Fibroblast of skin of scalp (primary cell): Measurements from ENCODE around the gene MRPL28.
"Not testable (repeated sequence)": the region's sequence is repeated elsewhere in the genome, so short reads cannot be mapped to it uniquely, and the experiment has no call there.

Source experiments
- DNase-seq: peaks from one replicate; pipeline ENCODE4 v3.0.0-alpha.2; 2013

MRPL28 gene

DNA sequence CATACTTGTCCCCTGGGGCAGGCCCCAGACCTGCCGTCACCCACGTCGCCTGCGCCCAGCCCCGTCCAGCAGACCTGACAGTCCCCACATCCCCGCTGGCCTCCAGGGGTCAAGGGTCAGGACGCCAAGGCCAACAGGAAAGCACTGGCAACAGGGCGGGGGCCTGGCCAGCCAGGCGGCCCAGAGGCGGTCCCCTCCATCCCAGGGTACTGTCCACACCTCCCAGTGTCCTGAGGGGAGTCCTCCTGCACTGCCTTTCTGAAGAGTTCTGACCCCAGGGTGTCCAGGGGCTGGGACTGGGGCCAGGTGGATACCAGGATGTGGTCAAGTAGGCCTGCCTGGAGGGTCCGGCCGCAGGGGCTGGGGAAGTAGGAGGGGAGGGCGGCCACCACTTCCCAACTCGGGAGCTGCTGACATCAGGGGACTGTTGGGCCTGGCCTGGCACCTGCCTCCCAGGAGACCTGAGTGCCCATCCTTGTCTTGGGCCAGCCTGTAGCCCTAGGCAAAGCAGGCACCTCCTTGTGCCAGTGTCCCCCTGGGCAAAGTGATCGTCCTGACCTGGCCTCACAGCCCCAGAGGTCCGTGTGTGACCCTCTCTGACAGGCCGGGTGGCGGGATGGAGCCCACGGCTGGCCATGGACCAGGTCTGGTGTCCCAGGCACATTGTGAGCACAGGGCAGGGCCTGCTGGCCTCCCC is 11.1 kb downstream of the MRPL28 start:
- no peak for DNase-seq

DNA sequence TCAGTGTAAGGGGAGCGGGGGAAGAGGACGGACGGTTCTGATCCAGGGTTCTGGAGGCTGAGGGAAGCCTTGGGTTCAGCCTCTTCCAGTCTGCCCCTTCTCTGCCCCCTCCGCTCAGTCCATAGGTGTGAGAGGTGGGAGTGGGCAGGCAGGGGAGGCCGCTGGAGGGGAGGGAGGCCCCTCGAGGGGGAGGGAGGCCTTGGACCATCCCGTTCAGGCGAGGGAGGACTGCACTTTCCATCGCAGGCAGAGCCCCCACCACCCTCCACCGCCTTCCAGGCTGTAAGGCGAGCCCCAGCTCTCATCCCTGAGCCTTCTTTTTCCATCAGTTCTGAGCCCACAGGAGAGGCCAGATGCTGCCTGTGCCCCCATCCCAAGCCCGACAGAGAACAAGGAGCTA is 13.6 kb downstream of the MRPL28 start:
- no peak for DNase-seq

DNA sequence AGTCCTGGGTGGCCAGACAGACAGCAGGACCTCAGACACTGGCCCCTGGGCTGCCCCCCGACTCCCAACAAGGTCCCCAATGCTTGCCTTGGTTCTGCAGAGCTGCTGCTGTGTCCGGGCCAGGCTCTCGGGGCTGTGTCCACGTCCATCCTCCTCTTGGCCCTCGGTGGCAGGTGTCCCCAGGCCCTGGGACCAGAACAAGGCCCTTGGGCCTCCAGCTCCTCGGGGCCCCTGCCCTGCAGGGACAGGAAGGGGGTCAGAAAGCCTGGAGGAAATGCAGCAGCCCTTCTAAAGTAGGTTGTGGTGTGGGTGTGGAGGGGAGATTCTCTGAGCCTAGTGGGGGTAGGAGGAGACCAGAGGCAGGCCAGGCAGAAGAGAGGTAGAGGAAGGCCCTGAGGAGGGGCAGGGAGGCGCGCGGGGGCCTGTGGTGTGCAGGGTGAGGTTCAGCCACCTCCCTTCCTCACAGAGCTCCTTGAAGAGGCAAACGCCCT is 15.3 kb downstream of the MRPL28 start:
- no peak for DNase-seq

DNA sequence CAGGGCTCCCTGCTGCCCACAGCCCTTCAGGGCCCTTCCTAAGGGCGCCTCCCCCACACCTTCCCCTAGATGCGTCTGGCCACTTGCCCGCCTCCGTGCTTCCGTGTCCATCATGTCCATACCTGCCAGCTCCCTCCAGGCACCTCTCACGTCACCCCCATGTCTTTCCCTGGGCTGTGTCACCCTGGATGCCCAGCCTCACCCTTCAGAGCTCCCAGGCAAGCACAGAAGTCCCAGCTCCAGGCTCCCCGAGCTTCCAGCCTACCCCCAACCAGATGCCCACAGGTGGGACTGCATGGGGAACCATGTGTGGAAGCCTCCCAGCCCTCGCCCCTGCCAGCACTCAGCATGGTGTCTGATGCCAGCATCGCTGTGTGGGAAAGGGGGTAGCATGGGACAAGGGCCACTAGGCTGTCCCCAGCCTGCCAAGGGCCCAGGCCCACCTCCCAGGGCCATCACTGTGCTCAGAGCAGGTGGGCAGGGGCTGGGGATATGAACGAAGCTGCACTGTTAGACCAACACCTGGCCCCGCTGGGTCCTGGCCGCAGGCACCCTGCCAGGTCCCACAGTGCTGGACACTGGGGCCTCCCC is 16.0 kb downstream of the MRPL28 start:
- no peak for DNase-seq

DNA sequence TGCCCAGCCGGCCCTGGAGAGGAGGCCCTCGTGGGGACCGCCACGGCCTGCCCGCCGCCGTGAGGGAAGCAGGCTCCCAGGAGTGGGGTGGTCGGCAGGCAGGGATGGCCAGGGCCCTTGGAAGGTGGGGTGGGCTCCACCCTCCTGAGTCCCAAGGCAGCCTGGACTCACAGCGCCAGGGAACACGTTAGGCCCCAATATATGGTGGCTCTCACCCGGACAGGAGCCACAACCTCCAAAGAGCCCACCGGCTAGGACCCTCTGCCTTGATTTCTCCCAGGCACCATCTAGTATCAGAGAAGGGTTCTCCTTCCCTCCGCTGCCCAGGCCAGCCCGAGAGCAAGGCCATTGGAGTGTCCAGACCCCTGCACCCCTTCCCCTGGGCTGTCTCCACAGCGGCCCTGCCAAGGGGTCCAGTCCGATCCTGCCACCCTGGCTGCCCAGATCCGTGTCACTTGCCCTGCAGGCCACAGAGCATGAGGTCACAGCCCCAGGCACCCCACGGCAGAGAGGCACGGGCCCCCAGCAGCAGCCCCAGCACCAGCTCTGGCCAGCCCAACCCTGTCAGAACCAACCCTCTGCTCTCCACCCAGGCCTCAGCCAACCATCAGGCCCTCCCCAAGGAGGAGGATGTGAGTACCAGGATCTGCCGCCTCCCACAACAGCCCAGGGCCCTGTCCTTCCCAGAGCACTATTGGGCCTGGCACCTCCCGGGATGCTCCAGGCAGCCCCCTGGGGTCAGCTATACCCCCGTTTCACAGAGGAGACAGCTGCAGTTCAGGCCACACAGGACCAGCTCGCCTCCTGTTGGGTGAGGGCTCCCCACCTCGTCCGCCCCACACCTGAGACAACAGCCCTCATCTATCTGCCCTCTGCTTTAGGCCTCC is 16.7 kb downstream of the MRPL28 start:
- DNase-seq, result no peak

DNA sequence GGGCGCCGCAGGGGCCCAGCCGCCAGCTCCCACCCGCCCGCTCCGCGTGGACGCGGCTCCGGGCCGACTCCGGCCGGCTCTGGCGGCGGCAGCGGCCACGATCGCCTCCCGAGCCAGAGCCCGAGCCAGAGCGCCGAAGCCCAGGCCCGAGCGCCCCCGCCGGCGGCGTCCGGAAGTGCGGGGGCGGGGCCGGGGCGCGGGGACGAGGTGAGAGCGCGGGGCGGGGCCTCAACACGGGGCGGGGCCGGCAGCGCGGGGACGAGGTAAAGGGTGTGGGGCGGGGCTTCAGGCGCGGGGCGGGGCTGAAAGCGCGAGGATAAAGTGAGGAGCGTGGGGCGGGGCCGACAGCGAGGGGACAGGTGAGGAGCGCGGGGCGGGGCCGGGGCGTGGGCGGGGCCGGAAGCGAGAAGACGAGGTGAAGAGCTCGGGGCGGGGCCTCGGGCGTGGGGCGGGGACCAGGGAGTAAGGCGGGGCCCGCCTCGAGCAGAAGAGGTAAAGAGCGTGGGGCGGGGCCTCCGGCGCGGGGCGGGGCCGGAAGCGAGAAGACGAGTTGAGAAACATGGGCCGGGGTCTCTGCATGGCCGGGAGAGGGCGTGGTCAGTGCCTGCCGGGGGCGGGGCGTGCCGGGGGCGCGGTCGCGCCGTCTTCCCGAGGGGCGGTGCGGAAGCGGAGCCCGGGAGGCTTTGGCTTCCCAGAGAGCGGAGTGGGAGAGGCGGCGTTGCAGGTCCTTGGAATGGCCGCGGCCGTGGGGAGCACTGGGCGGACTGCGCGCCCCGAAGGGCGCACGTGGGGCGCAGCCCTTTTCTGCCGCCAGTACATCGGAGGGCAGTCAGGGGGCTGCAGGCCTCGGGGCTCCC is 17.6 kb downstream of the MRPL28 start, which contains the start of gene AXIN1:
TSS of gene AXIN1 (minus strand) at position 177 of the 857 bp plus-strand sequence. CDS start 5,698 bp downstream, outside the sequence.
- DNase-seq, result peak; percentile 95

DNA sequence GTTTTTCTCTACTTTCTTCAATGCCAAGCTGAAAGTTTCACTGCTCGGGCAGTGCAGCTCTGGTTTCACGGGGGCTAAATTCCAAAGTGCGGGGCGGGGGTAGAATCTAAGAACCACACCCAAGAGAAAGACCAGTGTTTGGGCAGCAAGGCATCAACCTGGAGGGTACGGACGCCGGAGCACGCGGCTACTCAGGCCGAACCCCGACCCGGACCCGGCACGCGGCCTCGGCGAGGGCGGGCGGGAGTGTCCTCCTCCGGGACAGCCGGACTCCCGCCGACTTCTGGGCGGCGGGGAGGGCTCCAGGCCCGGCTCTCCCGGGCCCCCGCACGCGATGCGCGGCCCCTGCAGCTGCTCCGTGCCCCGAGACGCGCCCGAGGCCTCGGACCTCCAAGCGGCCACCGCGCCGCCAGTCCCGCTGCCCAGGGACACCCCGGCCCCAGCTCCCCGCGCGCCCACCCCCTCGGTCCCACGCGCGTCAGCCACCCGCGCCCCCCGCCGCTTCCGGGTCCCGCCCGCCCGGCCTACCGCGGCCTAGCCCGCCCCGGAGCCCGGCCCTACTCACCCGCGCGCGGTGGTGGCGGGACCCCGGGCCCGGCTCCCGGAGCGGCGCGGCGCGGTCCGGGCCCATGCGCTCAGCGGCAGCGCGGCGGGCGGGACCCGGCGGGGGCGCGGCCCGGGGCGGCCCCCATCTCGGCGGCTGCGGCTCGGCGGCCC is 18.4 kb downstream of the MRPL28 start:
- DNase-seq, result peak; percentile 9

DNA sequence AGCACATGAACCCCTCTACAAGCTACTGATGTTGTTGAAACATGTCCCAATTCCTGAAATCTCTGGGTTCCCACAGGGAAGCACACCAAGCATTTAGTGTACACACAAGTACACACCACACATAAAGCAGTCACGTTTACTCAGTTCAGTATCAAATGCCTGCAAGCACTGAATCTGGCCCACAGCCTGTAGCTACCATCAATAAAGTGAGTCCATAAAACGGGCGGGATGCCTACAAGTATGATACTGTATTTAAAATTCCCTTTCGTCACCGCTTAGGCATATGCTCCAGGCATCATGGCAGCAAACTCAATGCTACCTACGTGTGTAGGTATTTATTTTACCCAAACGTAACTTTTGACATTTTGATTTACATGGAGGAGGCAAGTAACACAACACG is 20.1 kb downstream of the MRPL28 start:
- no peak for DNase-seq

DNA sequence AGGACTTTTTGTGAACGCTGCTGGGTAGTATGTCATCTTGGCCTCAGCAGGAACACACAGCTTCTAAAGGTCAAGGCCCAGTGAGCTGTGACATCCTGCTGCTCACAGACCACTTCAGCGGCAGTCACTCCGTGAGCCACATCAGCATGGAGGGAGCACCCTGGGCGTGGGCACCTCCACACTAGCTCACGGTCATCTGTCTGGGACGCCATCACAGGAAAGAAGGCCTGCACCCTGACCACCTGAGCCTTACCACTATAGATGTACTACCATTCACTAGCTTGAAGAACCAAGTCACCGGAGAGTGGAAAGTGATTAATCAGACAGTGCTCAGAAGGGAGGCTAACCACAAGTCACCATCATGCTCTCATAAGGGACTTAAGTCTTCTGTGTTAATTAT is 21.1 kb downstream of the MRPL28 start:
- DNase-seq, result no peak

DNA sequence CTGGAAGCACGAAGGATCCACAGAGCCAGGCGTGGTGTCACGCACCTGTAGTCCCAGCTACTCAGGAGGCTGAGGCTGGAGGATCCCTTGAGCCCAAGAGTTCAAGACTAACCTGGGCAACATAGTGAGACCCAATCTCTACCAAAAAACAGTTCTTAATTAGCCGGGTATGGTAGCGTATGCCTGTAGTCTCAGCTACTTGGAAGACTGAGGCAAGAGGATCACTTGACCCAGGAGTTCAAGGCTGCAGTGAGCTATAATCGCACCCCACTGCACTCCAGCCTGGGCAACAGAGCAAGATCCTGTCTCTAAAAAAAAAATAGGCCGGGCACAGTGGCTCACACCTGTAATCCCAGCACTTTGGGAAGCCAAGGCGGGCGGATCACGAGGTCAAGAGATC is 21.8 kb downstream of the MRPL28 start:
- not testable (repeated sequence) for DNase-seq

DNA sequence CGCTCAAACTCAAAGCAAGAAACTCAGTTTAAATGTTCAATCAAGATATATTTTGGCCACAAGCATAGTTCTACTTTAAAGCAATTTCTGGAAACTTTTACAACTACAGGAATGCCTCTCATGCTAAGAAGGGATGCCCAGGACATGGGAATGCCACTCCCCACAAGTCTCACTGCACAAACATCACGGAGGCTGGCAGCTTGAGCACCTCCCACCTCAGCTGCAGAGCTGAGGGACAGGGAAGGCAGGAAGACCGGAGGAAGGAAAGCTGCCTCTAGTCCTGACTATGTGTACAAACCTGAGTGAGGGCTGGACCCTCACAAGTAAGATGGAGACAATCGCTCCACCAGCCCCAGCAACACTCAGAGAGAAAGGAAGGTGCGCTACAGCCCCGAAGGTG is 23.1 kb downstream of the MRPL28 start:
- no peak for DNase-seq

DNA sequence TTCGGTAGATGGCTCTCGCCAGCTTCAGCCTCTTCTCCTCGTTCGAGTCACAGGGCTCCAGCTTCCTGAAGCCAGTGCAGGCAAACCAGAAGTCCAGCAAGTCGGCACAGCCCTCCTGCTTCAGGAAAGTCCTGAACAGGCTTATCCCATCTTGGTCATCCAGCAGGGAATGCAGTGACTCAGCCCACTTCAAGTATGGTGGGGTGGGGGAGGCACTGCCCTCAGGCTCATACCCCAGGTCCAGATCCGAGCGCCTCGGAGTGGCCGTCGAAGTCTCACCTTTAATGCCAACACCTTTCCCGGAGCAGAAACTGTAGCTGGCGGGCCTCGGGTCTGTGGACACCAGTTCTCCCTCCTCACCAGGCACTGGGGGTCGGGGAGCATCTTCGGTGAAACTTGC is 23.8 kb downstream of the MRPL28 start:
- DNase-seq, result no peak

DNA sequence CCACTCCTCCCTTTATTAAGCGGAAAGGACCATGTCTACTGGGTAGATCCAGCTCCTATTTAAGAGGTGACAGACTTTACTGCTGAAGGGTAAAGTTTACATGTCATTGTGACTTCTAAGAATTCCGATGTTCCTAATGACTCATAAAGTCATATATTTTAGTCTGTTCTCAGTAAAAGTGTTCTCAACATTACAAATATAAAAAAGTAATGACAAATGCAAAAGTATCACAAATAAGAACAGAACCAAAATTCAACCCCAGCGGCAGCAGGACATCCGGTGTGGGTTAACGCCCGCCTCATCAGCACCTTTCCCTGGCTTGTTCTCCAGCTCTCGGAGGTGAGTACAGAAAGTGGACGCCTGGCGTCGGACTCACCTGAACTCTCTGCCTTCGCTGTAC is 24.6 kb downstream of the MRPL28 start:
- no peak for DNase-seq

DNA sequence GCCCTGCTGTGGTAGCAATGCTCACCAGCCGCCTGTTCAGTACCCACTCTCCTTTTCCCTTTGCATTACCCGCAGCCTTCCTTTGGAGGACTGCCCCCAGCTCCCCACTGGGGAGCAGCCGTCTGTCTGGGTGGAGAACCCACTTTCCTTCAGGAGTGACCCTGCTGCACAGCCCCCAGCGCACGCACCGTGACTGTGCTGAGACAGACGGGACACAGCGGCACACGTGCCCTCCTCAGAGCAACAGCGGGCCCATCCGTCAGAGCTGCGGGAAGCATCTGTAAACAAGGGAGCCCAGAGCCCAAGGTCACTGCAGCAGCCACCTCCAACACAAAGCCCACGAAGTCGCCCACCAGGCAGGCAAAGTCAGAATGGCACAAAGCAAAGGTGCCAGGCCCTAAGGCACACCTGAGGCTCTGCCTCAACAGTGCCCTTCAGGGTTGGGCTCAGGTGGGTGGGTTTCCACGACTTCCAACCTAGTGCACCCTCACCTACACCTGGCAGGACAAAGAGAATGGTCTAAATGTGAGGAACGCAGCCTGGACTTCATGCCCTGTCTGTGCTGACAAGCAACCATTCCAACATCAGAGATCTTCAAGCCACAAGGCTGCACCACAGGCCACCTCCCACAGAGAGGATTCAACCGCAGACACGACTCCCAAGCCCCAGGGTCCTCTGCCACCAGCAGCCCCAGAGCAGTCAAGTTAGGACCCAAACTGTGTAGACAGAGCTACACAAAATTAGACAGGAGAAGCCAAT is 27.7 kb downstream of the MRPL28 start:
- DNase-seq, result no peak

DNA sequence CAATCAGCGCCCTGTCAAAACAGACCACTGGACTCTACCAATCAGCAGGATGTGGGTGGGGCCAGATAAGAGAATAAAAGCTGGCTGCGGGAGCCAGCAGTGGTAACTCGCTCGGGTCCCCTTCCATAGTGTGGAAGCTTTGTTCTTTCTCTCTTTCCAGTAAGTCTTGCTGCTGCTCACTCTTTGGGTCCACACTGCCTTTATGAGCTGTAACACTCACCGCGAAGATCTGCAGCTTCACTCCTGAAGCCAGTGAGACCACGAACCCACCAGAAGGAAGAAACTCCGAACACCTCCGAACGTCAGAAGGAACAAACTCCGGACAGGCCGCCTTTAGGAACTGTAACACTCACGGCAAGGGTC is 28.4 kb downstream of the MRPL28 start:
- not testable (repeated sequence) for DNase-seq

DNA sequence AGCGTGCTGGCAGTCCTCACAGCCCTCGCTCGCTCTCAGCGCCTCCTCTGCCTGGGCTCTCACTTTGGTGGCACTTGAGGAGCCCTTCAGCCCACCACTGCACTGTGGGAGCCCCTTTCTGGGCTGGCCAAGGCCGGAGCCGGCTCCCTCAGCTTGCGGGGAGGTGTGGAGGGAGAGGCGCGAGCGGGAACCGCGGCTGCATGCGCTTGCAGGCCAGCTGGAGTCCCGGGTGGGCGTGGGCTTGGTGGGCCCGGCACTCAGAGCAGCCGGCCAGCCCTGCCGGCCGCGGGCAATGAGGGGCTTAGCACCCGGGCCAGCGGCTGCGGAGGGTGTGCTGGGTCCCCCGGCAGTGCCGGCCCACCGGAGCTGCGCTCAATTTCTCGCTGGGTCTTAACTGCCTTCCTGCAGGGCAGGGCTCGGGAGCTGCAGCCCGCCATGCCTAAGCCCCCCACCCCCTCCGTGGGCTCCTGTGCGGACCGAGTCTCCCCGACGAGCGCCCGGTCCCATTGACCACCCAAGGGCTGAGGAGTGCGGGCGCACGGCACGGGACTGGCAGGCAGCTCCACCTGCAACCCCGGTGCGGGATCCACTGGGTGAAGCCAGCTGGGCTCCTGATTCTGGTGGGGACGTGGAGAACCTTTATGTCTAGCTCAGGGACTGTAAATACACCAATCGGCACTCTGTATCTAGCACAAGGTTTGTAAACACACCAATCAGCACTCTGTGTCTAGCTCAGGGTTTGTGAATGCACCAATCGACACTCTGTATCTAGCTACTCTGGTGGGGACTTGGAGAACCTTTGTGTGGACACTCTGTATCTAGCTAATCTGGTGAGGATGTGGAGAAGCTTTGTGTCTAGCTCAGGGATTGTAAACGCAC is 29.0 kb downstream of the MRPL28 start:
- DNase-seq, result not testable (repeated sequence)

DNA sequence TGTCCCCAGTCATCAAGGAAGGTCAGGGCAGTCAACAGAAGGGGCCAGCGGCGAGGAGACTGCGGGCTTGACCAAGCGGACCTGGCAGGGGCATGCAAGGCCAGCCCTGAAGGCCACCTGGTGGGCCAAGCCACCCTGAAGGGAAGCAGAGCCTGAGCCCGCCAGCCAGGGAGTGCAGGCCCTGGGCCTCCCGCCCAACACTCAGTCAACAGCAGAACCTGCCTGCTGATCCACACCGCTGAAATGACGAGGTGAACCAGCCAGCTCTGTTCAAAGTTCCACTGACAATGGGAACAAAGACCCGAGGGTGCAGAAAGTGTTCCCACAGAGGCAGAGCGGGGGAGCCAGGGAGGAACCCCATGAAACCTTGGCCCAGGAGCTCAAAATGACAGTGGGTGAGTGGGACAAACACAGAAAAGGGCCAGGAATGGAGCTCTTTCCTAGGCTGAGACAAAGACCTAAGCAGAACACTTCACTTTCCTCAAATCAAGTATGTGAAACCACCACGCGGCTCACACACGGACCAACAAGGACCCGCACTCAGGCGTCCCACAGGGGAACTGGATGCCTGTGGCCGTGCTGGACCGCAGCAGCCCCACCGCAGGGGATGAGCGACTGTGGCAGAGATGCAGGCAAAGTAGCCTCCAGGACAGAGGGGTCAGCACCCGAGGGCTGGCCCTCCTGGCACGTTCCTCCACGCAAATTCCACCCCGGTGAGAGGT is 29.8 kb downstream of the MRPL28 start:
- no peak for DNase-seq

DNA sequence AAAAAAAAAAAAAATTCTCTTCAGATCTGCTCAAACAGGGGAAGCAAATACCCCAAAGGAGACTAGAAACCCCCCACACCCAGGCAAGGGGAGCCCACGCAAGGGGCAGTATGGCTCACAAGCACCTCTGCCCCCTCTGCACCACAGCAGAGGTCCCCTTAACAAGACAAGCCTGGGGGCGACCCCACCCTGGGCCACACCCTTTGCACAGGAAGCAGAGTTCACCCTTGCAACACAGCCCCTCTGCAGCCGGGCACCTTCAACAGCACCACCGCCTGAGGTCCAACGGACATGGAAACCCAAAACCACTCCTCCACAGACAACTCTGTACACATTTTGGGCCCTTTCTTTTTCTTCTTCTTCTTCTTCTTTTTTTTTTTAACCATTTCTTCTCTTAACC is 30.7 kb downstream of the MRPL28 start:
- no peak for DNase-seq

DNA sequence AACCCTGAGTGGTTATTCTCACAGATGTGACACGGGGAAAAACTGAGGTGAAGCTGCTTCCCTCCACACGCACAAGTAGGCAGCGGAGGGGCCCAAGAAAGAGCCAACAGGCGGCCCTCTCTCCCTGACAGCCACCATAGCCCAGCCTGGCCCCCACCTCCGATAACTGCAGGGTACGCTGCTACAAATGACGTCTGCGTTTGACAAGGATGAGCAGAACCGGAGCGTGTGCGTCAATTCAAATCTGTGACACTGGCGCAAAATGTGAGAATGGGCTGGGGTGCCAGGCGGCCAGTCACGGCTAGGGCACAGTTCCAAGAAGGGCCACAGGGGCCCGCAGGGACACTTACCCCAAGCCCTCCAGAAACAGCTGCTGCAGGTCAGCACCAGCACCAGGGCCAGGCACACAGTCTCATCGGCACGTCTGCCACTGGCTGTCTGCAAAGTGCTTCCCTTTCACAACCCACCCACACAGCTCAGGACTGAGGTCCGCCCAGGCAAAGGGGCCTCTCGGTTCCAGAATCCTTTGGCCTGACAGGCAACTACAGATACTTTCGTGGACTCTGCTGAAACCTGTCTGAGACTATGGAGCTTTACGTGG is 32.3 kb downstream of the MRPL28 start:
- DNase-seq, result no peak
